BJ (cell line): Measurements from ENCODE around the gene KCNH3. TPM values are rescaled to one million over a fixed set of nuclear protein-coding genes. Genes with fewer than 3 reads are reported as not detected.

Experiments used
- CTCF ChIA-PET: fragments of 350-600 bp; formaldehyde crosslinking; extraction: SDS; loops from one replicate; lab custom pipeline; 2021; ENCODE audit warnings: antibody characterized with exemption, inconsistent platforms; lab: Yijun Ruan, JAX
- POLR2A ChIA-PET: fragments of 300-600 bp; sonication (Branson Sonifier 250); formaldehyde crosslinking; extraction: SDS; loops from one replicate; lab custom pipeline; 2021; ENCODE audit warnings: antibody characterized with exemption; lab: Charles Lee
- DNase-seq: peaks from one replicate; pipeline ENCODE4 v3.0.0-alpha.2; 2011; ENCODE audit warnings: low read depth
- H3K27me3 ChIP-seq: 2 replicates; pipeline ENCODE4 v1.6.0; 2011; ENCODE audit warnings: low read length; ENCODE audit not compliant: control insufficient read depth, insufficient read depth
- H3K36me3 ChIP-seq: 2 replicates; pipeline ENCODE4 v1.5.1; 2011; ENCODE audit warnings: low read length; ENCODE audit not compliant: control insufficient read depth, insufficient read depth
- H3K4me3 ChIP-seq: 2 replicates; pipeline ENCODE4 v1.5.1; 2011; ENCODE audit warnings: low read depth, mild to moderate bottlenecking, control low read depth, low read length
- CTCF ChIP-seq: IDR thresholded peaks from 2 replicates; pipeline ENCODE4 v1.5.1; 2011; ENCODE audit warnings: low read depth, mild to moderate bottlenecking, control low read depth, inconsistent platforms, low read length, moderate library complexity; ENCODE audit not compliant: insufficient read depth
- polyA plus RNA-seq: library from polyadenylated mRNA; depleted of rRNA; stranded (reverse); fragments of >200 nt; gene quantifications from 2 replicates; pipeline ENCODE4 v1.2.3, GENCODE V29; 2011

KCNH3 gene
- polyA plus RNA-seq, 1 experiment = 0.02 TPM

GRCh38 chr12:49568442-49569162, 29.8 kb downstream of the KCNH3 start:
- CTCF ChIA-PET = no interaction called here
- Histone ChIP-seq H3K36me3 (peaks cover 14% of the 10 kb centered on the region), H3K27me3 (no peaks in the 10 kb centered on the region), H3K4me3 (peak overlapping the region; percentile 71)
- no peak for TF ChIP-seq CTCF
- DNase-seq = no peak
- POLR2A ChIA-PET = no interaction called here

GRCh38 chr12:49577589-49578315, 38.9 kb downstream of the KCNH3 start:
- TF ChIP-seq CTCF = no peak
- H3K36me3 ChIP-seq = peaks cover 2% of the 10 kb centered on the region
- no peak for DNase-seq
- H3K27me3 ChIP-seq = no peaks in the 10 kb centered on the region
- H3K4me3 ChIP-seq = no peak overlapping the region
- ChIA-PET CTCF (interaction anchor here (0.6 to 3.7 kb wide), 6 partner anchors 12 to 246 kb away, joined by 3 to 61 read pairs (median 6); no protein-coding TSS in a partner anchor), POLR2A (no interaction called here)

GRCh38 chr12:49578471-49579112, 39.8 kb downstream of the KCNH3 start:
- POLR2A ChIA-PET = no interaction called here
- CTCF ChIA-PET = interaction anchor here (0.9 to 3.7 kb wide), 6 partner anchors 45 to 289 kb away, joined by 3 to 61 read pairs (median 6); partner anchors contain the start of gene PRPF40B
- Histone ChIP-seq H3K36me3 (peaks cover 2% of the 10 kb centered on the region), H3K27me3 (no peaks in the 10 kb centered on the region), H3K4me3 (no peak overlapping the region)
- no peak for TF ChIP-seq CTCF
- DNase-seq = no peak

GRCh38 chr12:49580572-49581535, 42.0 kb downstream of the KCNH3 start:
- Histone ChIP-seq H3K36me3 (peaks cover 7% of the 10 kb centered on the region), H3K27me3 (no peaks in the 10 kb centered on the region), H3K4me3 (no peak overlapping the region)
- CTCF ChIA-PET = interaction anchor here (0.6 to 3.8 kb wide), 38 partner anchors 8 to 436 kb away, joined by 3 to 61 read pairs (median 4); partner anchors contain the start of genes DNAJC22, FAM186B and SPATS2
- peak; percentile 95 for TF ChIP-seq CTCF
- POLR2A ChIA-PET = no interaction called here
- no peak for DNase-seq
